PFSK-1 (cell line): ENCODE measurements around the gene TRIP6.

ENCODE experiments used
- POLR2AphosphoS5 ChIP-seq: IDR thresholded peaks from 2 replicates; pipeline ENCODE4 v1.6.1; 2012; ENCODE audit warnings: low read depth, mild to moderate bottlenecking, control low read depth, low read length, moderate library complexity
- SIN3A ChIP-seq: IDR thresholded peaks from 2 replicates; pipeline ENCODE4 v1.6.1; 2012; ENCODE audit warnings: mild to moderate bottlenecking, low read length, moderate library complexity, borderline replicate concordance; ENCODE audit not compliant: insufficient read depth
- TAF1 ChIP-seq: IDR thresholded peaks from 2 replicates; pipeline ENCODE4 v1.6.1; 2012; ENCODE audit warnings: low read length, control low read depth, borderline replicate concordance; ENCODE audit not compliant: insufficient read depth
- TF ChIP-seq, protein P1 (sequence below), 2 experiments: IDR thresholded peaks; 2 replicates each; pipeline versions ENCODE4 v1.6.1 to v1.8.0; 2011 to 2012; ENCODE audit warnings: low read depth in 2 of 2, low read length in 2 of 2, control low read depth in 1 of 2, inconsistent platforms in 1 of 2, mild to moderate bottlenecking in 1 of 2, moderate library complexity in 1 of 2; ENCODE audit not compliant: insufficient read depth in 1 of 2

DNA sequence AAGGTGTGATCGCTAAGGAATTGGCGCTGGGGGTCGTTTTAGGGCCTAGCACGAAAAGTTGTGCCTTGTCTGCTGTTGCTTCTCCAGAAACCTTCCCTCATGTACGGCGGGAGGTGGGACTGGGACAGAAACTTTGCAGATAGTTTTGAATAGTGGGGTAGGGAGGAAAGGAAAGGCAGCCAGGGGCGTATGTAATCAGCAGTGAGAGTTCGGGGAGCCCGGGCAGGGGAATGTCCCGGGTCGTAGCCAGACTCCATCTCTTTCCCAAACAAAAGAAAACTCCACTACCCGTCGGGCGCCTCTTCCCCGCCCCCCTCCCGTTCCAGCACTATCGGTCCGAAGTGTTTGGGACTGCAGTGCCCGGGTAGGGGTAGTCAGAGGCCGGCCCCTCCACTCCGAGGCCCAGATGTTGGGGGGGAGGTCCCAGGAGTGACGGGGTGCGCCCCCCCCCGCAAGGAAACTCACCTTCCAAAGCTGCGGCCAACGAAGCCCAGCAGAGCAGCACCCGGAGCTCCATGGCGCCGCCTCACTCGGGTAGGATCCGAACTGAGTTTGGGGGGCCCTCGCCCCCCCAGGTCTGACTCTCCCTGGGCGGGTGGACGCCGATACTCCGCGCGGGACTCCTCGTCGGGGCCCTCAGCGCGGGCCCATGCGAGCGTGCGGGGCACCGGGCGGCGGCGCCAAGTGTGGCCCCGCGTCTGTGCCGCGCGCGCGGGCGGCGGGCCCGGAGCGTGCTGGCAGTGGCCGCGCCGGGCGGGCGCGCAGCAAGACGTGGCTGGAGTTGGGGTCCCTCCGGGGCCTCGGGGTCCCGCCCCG, 40.5 kb upstream of the TRIP6 start:
- TF ChIP-seq TAF1 (no peak), POLR2AphosphoS5 (no peak; the same call in 1 of the 2 replicates), SIN3A (0 out of 2 replicates have a peak, but pooled peaks have one; percentile 11)
- TF ChIP-seq, protein P1, sequence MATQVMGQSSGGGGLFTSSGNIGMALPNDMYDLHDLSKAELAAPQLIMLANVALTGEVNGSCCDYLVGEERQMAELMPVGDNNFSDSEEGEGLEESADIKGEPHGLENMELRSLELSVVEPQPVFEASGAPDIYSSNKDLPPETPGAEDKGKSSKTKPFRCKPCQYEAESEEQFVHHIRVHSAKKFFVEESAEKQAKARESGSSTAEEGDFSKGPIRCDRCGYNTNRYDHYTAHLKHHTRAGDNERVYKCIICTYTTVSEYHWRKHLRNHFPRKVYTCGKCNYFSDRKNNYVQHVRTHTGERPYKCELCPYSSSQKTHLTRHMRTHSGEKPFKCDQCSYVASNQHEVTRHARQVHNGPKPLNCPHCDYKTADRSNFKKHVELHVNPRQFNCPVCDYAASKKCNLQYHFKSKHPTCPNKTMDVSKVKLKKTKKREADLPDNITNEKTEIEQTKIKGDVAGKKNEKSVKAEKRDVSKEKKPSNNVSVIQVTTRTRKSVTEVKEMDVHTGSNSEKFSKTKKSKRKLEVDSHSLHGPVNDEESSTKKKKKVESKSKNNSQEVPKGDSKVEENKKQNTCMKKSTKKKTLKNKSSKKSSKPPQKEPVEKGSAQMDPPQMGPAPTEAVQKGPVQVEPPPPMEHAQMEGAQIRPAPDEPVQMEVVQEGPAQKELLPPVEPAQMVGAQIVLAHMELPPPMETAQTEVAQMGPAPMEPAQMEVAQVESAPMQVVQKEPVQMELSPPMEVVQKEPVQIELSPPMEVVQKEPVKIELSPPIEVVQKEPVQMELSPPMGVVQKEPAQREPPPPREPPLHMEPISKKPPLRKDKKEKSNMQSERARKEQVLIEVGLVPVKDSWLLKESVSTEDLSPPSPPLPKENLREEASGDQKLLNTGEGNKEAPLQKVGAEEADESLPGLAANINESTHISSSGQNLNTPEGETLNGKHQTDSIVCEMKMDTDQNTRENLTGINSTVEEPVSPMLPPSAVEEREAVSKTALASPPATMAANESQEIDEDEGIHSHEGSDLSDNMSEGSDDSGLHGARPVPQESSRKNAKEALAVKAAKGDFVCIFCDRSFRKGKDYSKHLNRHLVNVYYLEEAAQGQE (IDR thresholded peaks at IDR 0.05; ENCODE audit: insufficient read depth in 1 of 2, low read depth in 2 of 2, low read length in 2 of 2): no peak
